ENCODE data around the gene KLK8. TPM values are rescaled to one million over a fixed set of nuclear protein-coding genes. Genes with fewer than 3 reads are reported as not detected.
A peak's percentile ranks its signal among the peaks of the same experiment; 100 is the strongest.

The KLK8 gene
- total and polyA plus RNA-seq, 2 of the 13 experiments (the other 11 are each of a cell fraction or from before 2014, with no cell fraction given), result not detected

- Histone ChIP-seq H3K79me2 (ENCODE audit: insufficient read depth, low read length) (no peaks in the 10 kb centered on the region), H3K9ac (ENCODE audit: insufficient read depth, low read depth, low read length) (no peak overlapping the region), H3K27me3 (ENCODE audit: control insufficient read depth in 1 of 2, insufficient read depth in 2 of 2, low read length in 2 of 2) (no peaks in the 10 kb centered on the region), H3K9me3 (ENCODE audit: low read length) (no peaks in the 10 kb centered on the region), H2AFZ (ENCODE audit: low read length) (no peak overlapping the region), H4K20me1 (ENCODE audit: insufficient read depth, low read length) (no peaks in the 10 kb centered on the region), H3K27ac (ENCODE audit: extremely low read length, insufficient read depth, low read length) (no peak overlapping the region), H3K4me3 (replicated peaks in 1 of 3; ENCODE audit: insufficient read depth in 1 of 3, low read depth in 2 of 3, low read length in 3 of 3) (no peak overlapping the region), H3K4me1 (ENCODE audit: insufficient read depth, low read length) (no peaks in the 10 kb centered on the region), H3K4me2 (ENCODE audit: low read depth, low read length) (no peak overlapping the region), H3K36me3 (replicated peaks in 1 of 2; ENCODE audit: control insufficient read depth in 1 of 2, insufficient read depth in 2 of 2, low read length in 2 of 2) (no peaks in the 10 kb centered on the region)
- no peak for ATAC-seq
- in situ Hi-C loops (cut with HindIII; ENCODE audit: extremely low pct_ligation_motif_present, low pct_unique_long_range_greater_than_20kb), result no loop called here
- intact Hi-C loops (cut with micrococcal nuclease; ENCODE audit: unreplicated experiment), result no loop called here
- FAIRE-seq, result no peak
- peak; percentile 81 to 89 for TF ChIP-seq MAFK (conservative IDR thresholded peaks at IDR 0.05 in 1 of 2, IDR thresholded peaks at IDR 0.05 in 1 of 2; ENCODE audit: low read length in 2 of 2)
- TF ChIP-seq MAFF (IDR thresholded peaks at IDR 0.05; ENCODE audit: low read depth, low read length), result peak; percentile 79
- peak; percentile 41 for TF ChIP-seq ATF7 (IDR thresholded peaks at IDR 0.05)
- no peak for TF ChIP-seq ATF7 (CRISPR knock-in tag; IDR thresholded peaks at IDR 0.05)
- TF ChIP-seq MXD4 (CRISPR knock-in tag; IDR thresholded peaks at IDR 0.05), result no peak
- CTCF ChIA-PET (ENCODE audit: low intra/inter-chr PET ratio, low total read pairs), result no interaction called here
- POLR2A ChIA-PET, result no interaction called here
- DNase-seq (ENCODE audit: low spot score), result no peak
- 48% methylated on average over 11 of the region's 11 CpGs for WGBS (ENCODE audit: low lambda C conversion rate)
- BruUV-seq (replicated peaks), result no TSS peak
Observed at GRCh38 chr19:51044327-51044726, 42.9 kb upstream of the KLK8 start.

GRCh38 chr19:51043497-51043896 lies 42.1 kb upstream of the KLK8 start:
- 10% methylated on average over 6 of the region's 9 CpGs for WGBS (ENCODE audit: low lambda C conversion rate)
- Histone ChIP-seq H3K9me3 (ENCODE audit: low read length) (no peaks in the 10 kb centered on the region), H3K27me3 (ENCODE audit: control insufficient read depth in 1 of 2, insufficient read depth in 2 of 2, low read length in 2 of 2) (no peaks in the 10 kb centered on the region), H3K9ac (ENCODE audit: insufficient read depth, low read depth, low read length) (no peak overlapping the region), H4K20me1 (ENCODE audit: insufficient read depth, low read length) (no peaks in the 10 kb centered on the region), H3K27ac (ENCODE audit: extremely low read length, insufficient read depth, low read length) (no peak overlapping the region), H3K79me2 (ENCODE audit: insufficient read depth, low read length) (no peaks in the 10 kb centered on the region), H3K4me1 (ENCODE audit: insufficient read depth, low read length) (no peaks in the 10 kb centered on the region), H2AFZ (ENCODE audit: low read length) (no peak overlapping the region), H3K4me3 (replicated peaks in 1 of 3; ENCODE audit: insufficient read depth in 1 of 3, low read depth in 2 of 3, low read length in 3 of 3) (no peak overlapping the region), H3K4me2 (ENCODE audit: low read depth, low read length) (no peak overlapping the region), H3K36me3 (replicated peaks in 1 of 2; ENCODE audit: control insufficient read depth in 1 of 2, insufficient read depth in 2 of 2, low read length in 2 of 2) (no peaks in the 10 kb centered on the region)
- ChIA-PET CTCF (ENCODE audit: low intra/inter-chr PET ratio, low total read pairs) (no interaction called here), POLR2A (no interaction called here)
- ATAC-seq (no peak), FAIRE-seq (no peak), DNase-seq (ENCODE audit: low spot score) (no peak)
- intact Hi-C loops (cut with micrococcal nuclease; ENCODE audit: unreplicated experiment), result no loop called here
- no TSS peak for BruUV-seq (replicated peaks)
- in situ Hi-C loops (cut with HindIII; ENCODE audit: extremely low pct_ligation_motif_present, low pct_unique_long_range_greater_than_20kb), result no loop called here
- no peak for TF ChIP-seq RBAK (CRISPR knock-in tag; IDR thresholded peaks at IDR 0.05)
- no peak for TF ChIP-seq MAF1 (CRISPR knock-in tag; IDR thresholded peaks at IDR 0.05; ENCODE audit: borderline replicate concordance)
- no peak for TF ChIP-seq ETS1 (CRISPR knock-in tag; IDR thresholded peaks at IDR 0.05)
- no peak for TF ChIP-seq RFX3 (CRISPR knock-in tag; IDR thresholded peaks at IDR 0.05)
- no peak for TF ChIP-seq CREM (IDR thresholded peaks at IDR 0.05)
- TF ChIP-seq CREM (CRISPR knock-in tag; IDR thresholded peaks at IDR 0.05), result no peak
- no peak for TF ChIP-seq JUND (CRISPR knock-in tag; IDR thresholded peaks at IDR 0.05)
- no peak for TF ChIP-seq KMT2B (CRISPR knock-in tag; IDR thresholded peaks at IDR 0.05)
- TF ChIP-seq CEBPG (CRISPR knock-in tag; IDR thresholded peaks at IDR 0.05), result no peak
- no peak for TF ChIP-seq ZNF256 (CRISPR knock-in tag; conservative IDR thresholded peaks at IDR 0.05)
- TF ChIP-seq ZBED4 (CRISPR knock-in tag; IDR thresholded peaks at IDR 0.05; ENCODE audit: borderline replicate concordance), result no peak
- TF ChIP-seq RFX5 (IDR thresholded peaks at IDR 0.05; ENCODE audit: low read depth, low read length), result no peak
- no peak for TF ChIP-seq ZNF749 (CRISPR knock-in tag; IDR thresholded peaks at IDR 0.05; ENCODE audit: borderline replicate concordance)
- TF ChIP-seq RELA (CRISPR knock-in tag; IDR thresholded peaks at IDR 0.05), result no peak

Measured in HepG2 (cell line).